ENCODE data around the gene ADRA2A.

Gene ADRA2A

DNA sequence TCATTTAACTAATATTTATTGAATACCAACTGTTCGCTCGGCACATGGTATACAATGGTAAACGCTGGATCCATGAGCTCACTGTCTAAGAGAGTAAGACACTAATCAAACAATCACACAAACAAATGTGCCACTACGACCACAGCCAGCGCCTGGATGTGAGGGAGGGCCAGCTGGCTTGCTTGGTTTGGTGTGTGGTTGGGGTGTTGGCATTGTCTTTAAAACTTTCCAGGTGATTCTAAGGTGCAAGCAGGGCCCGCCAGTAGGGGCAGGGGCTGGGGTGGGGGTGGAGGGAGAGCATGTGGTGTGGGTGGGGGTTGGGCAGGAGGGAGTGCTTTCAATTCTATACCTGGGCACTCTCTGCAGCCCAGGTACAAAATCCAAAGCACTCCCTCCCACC is 31.6 kb downstream of the ADRA2A start:
- no peak for DNase-seq (ENCODE audit: low read depth in 2 of 2)
- TF ChIP-seq, protein P1, sequence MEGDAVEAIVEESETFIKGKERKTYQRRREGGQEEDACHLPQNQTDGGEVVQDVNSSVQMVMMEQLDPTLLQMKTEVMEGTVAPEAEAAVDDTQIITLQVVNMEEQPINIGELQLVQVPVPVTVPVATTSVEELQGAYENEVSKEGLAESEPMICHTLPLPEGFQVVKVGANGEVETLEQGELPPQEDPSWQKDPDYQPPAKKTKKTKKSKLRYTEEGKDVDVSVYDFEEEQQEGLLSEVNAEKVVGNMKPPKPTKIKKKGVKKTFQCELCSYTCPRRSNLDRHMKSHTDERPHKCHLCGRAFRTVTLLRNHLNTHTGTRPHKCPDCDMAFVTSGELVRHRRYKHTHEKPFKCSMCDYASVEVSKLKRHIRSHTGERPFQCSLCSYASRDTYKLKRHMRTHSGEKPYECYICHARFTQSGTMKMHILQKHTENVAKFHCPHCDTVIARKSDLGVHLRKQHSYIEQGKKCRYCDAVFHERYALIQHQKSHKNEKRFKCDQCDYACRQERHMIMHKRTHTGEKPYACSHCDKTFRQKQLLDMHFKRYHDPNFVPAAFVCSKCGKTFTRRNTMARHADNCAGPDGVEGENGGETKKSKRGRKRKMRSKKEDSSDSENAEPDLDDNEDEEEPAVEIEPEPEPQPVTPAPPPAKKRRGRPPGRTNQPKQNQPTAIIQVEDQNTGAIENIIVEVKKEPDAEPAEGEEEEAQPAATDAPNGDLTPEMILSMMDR (IDR thresholded peaks at IDR 0.05; ENCODE audit: low read depth, low read length) = no peak
- no peak overlapping the region for H3K4me3 ChIP-seq (replicated peaks in 1 of 2; ENCODE audit: low read depth in 2 of 2, low read length in 2 of 2)

DNA sequence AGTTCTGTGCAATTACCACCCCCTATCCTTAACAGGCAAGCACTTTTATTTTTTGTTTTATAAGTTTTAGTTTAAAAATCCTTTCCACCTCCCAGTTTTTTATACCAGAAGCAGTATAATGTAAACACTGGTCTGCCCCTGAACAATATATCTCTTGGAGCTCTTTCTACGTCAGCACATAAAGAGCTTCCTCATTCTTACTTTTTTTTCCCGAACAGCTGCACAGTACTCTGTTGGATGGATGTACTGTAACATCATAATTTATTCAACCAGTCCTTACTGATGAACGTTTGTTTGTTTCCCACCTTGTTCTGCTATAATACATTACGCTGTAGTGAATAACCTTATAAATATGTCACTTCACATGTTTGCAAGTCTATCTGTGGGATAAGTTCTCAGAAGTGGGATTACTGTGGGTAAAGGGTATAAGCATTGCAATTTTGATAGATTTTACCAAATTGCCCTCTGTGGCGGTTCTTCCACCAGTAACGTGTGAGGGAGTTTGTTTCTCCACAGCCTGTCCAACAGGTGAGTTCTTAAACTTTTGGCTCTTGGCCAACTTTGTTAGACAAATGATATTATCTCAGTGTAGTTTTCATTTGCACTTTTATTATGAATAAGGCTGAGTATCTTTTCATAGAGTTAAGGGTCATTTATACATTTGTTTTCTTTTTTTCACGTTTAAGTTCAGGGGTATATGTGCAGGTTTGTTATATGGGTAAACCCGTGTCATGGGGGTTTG is 32.8 kb downstream of the ADRA2A start:
- TF ChIP-seq, protein P1 (IDR thresholded peaks at IDR 0.05; ENCODE audit: low read depth, low read length) = no peak
- no peak overlapping the region for H3K4me3 ChIP-seq (replicated peaks in 1 of 2; ENCODE audit: low read depth in 2 of 2, low read length in 2 of 2)
- no peak for DNase-seq (ENCODE audit: low read depth in 2 of 2)

DNA sequence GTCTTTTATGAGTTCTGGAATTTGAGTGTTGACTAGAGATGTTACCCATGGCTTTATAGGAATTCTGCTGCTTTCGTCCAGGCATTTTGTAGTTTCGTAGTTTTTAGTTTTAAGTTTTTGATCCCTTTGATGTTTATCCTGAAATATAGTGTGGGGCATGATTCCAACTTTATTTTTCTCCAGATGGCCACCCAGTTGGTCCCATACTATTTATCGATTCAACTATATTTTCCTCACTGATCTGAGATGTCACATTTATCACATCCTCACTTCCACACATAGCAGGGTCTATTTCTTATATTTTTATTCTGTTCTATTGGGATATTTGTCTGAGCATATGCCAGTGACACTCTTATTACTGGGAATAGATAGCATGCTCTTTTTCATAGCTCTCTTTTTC is 33.9 kb downstream of the ADRA2A start:
- no peak for DNase-seq (ENCODE audit: low read depth in 2 of 2)
- TF ChIP-seq, protein P1 (IDR thresholded peaks at IDR 0.05; ENCODE audit: low read depth, low read length) = no peak
- H3K4me3 ChIP-seq (replicated peaks in 1 of 2; ENCODE audit: low read depth in 2 of 2, low read length in 2 of 2) = no peak overlapping the region

DNA sequence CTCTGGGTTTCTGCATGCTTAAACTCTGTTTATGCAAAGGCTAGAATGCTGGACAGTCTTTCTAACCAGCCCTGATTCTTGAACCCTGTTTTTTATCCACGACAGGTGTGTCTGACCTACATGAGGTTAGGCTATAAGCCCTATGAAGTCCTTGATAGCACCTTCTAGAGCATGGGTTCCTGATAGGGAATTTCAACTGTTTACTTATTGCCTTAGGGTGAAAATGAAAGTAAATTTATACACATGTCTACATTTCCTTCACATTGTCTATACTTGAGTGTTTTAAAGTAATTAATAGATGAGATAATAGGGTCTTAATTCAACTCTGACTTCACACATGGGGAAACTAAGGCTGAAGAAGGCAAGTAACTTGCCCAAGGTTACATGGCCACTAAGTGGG is 35.5 kb downstream of the ADRA2A start:
- H3K4me3 ChIP-seq (replicated peaks in 1 of 2; ENCODE audit: low read depth in 2 of 2, low read length in 2 of 2) = no peak overlapping the region
- TF ChIP-seq, protein P1 (IDR thresholded peaks at IDR 0.05; ENCODE audit: low read depth, low read length) = no peak
- no peak for DNase-seq (ENCODE audit: low read depth in 2 of 2)

DNA sequence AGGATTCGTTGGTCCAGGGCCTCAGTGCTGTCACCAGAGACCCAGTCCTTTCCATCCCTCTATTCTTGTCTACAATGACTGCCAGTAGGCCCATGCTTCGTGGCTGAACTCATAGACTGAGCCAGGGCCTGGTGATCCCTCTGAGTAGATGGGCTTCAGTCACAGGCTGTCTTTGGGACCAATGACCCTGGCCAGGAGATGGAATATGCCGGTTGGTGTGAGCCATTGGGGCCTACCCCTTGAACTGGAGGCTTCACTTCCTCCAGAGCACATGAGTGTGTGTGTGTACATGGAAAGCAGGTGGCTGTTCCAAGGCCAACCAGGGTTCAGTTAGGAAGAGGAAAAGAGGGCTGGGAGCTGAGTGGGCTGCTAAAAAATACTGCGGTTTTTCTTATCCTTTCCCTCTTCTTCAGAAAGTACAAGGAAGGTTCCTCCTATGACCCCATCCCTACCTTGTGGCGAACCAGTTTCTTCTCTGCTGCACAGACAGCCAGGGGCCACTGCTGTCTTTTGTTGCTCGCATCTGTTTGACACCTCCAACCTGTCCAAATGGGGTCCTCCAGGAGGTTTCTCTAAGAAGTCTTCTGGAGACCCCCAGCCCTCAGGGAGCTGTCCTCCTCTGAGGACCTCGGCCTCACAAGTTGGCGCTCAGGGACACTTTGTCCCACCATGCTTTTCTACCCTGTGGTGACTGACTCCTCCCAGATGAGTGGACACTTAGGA is 36.6 kb downstream of the ADRA2A start:
- TF ChIP-seq, protein P1 (IDR thresholded peaks at IDR 0.05; ENCODE audit: low read depth, low read length) = no peak
- no peak for DNase-seq (ENCODE audit: low read depth in 2 of 2)
- no peak overlapping the region for H3K4me3 ChIP-seq (replicated peaks in 1 of 2; ENCODE audit: low read depth in 2 of 2, low read length in 2 of 2)

DNA sequence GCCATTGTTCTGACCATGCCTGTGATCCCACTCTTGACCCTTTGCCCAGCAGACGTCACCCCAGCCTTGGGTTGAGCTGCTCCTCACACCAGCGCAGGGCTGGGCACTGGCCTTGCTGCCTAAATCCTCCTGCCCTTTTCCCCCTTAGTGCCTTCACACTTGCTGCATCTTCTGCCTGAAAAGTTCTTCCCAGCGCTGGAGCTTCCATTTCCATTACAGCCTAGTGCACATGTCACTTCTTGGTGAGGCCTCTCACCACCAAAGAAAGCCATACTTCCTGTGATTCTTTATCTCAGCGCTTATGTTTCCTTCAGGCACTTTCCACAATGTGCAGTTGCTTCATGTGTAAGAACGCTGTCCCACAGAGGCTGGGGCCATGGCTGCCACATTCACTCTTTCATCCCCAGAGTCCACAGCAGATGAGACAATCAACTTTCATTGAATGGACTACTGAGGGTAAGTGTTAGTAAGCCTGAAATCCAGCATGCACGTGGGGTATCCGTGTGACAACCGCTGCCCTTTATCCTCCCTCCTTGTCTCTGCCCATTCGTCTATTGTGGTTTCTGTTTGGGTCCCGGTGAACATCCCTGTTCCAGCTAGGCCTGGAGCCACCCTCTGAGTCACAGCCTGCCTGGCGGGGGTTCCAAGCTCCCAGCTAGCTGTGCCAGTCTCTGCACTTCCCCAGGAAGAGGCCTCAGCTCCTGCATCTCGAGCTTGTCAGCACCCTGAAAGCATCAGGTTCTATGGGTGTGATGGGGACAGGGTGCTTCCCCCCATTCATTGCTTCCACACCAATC is 37.3 kb downstream of the ADRA2A start:
- no peak for DNase-seq (ENCODE audit: low read depth in 2 of 2)
- TF ChIP-seq, protein P1 (IDR thresholded peaks at IDR 0.05; ENCODE audit: low read depth, low read length) = no peak
- no peak overlapping the region for H3K4me3 ChIP-seq (replicated peaks in 1 of 2; ENCODE audit: low read depth in 2 of 2, low read length in 2 of 2)

Data from cardiac fibroblast (primary cell).